SK-N-SH (cell line): ENCODE measurements around the gene XYLT2. TPM values are rescaled to one million over a fixed set of nuclear protein-coding genes. Genes with fewer than 3 reads are reported as not detected.
A peak's percentile ranks its signal among the peaks of the same experiment; 100 is the strongest.

ENCODE experiments used
- CTCF ChIA-PET: fragments of 300-600, 350-600 bp; formaldehyde crosslinking; extraction: SDS; loops from one replicate; lab custom pipeline; 2021; lab: Yijun Ruan, JAX
- POLR2A ChIA-PET: fragments of 350-600 bp; sonication (Branson Sonifier 250); formaldehyde crosslinking; extraction: SDS; loops from one replicate; lab custom pipeline; 2020; ENCODE audit warnings: antibody characterized with exemption, inconsistent platforms; lab: Yijun Ruan, JAX
- DNase-seq: peaks from one replicate; pipeline ENCODE4 v3.0.0; 2012
- H2AFZ ChIP-seq: fragments of 200-600 bp; sonication (generic); 2 replicates; pipeline ENCODE4 v1.8.1; 2016; ENCODE audit warnings: antibody characterized with exemption, mild to moderate bottlenecking, low read depth
- H3F3A ChIP-seq: fragments of 200-600 bp; sonication (generic); replicated peaks from 2 replicates; pipeline ENCODE3; 2016; ENCODE audit warnings: antibody characterized with exemption, mild to moderate bottlenecking; ENCODE audit not compliant: insufficient read depth
- H3K27ac ChIP-seq, 2 experiments: fragments of 200-500 bp in 1 of 2; fragments of 200-600 bp in 1 of 2; sonication (Bioruptor generic) in 1 of 2; sonication (generic), shearing (Covaris generic) in 1 of 2; 2 replicates each; pipeline versions ENCODE4 v1.5.1 to v1.6.1; 2014 to 2016; ENCODE audit warnings: low read depth in 2 of 2, inconsistent platforms in 1 of 2, low read length in 1 of 2, mild to moderate bottlenecking in 1 of 2, mixed read lengths in 1 of 2
- H3K27me3 ChIP-seq: fragments of 200-600 bp; sonication (generic), shearing (Covaris generic); 2 replicates; pipeline ENCODE4 v1.6.1; 2016; ENCODE audit warnings: mixed run types; ENCODE audit not compliant: insufficient read depth
- H3K36me3 ChIP-seq, 2 experiments: fragments of 200-500 bp in 1 of 2; fragments of 200-600 bp in 1 of 2; sonication (Bioruptor generic) in 1 of 2; sonication (generic) in 1 of 2; replicated peaks in 1 of 2; 2 replicates each; pipeline versions ENCODE3 to v1.5.1; 2014 to 2016; ENCODE audit warnings: low read length in 1 of 2, mild to moderate bottlenecking in 1 of 2; ENCODE audit not compliant: insufficient read depth in 2 of 2, control insufficient read depth in 1 of 2
- H3K4me1 ChIP-seq, 2 experiments: fragments of 200-500 bp in 1 of 2; fragments of 200-600 bp in 1 of 2; sonication (Bioruptor generic) in 1 of 2; sonication (generic), shearing (Covaris generic) in 1 of 2; 2 replicates each; pipeline versions ENCODE4 v1.5.1 to v1.6.1; 2014 to 2016; ENCODE audit warnings: low read depth in 1 of 2, low read length in 1 of 2, mixed run types in 1 of 2; ENCODE audit not compliant: insufficient read depth in 2 of 2, control insufficient read depth in 1 of 2
- H3K4me2 ChIP-seq: fragments of 200-600 bp; sonication (generic), shearing (Covaris generic); 2 replicates; pipeline ENCODE4 v1.6.1; 2017; ENCODE audit warnings: mixed run types
- H3K4me3 ChIP-seq, 2 experiments: fragments of 200-500 bp in 1 of 2; fragments of 200-600 bp in 1 of 2; sonication (Bioruptor generic) in 1 of 2; sonication (generic), shearing (Covaris generic) in 1 of 2; 2 replicates each; pipeline versions ENCODE4 v1.5.1 to v1.8.1; 2014 to 2016; ENCODE audit warnings: low read depth in 2 of 2, inconsistent platforms in 1 of 2, low read length in 1 of 2, mild to moderate bottlenecking in 1 of 2, mixed read lengths in 1 of 2, moderate library complexity in 1 of 2
- H3K79me2 ChIP-seq: fragments of 200-600 bp; sonication (generic); 2 replicates; pipeline ENCODE4 v1.8.1; 2017; ENCODE audit warnings: mild to moderate bottlenecking; ENCODE audit not compliant: insufficient read depth
- H3K9ac ChIP-seq: fragments of 200-600 bp; sonication (generic); 2 replicates; pipeline ENCODE4 v1.6.1; 2017; ENCODE audit warnings: mixed run types
- H3K9me2 ChIP-seq: fragments of 200-600 bp; sonication (generic); 2 replicates; pipeline ENCODE4 v1.6.1; 2017; ENCODE audit warnings: mixed run types
- H3K9me3 ChIP-seq: fragments of 200-600 bp; sonication (generic); 2 replicates; pipeline ENCODE4 v1.6.1; 2017; ENCODE audit warnings: mixed run types, mild to moderate bottlenecking, moderate library complexity
- H4K20me1 ChIP-seq: fragments of 200-600 bp; sonication (generic); 2 replicates; pipeline ENCODE4 v1.6.1; 2017; ENCODE audit warnings: mild to moderate bottlenecking, mixed run types; ENCODE audit not compliant: insufficient read depth
- CHD2 ChIP-seq: fragments of 150-350 bp; IDR thresholded peaks from 2 replicates; pipeline ENCODE4 v1.6.1; 2018; ENCODE audit warnings: low read length; ENCODE audit not compliant: partially characterized antibody
- CTCF ChIP-seq: fragments of 200-600 bp; sonication (generic); IDR thresholded peaks from 2 replicates; pipeline ENCODE4 v1.6.1; 2017; ENCODE audit warnings: antibody characterized with exemption, mild to moderate bottlenecking, moderate library complexity
- EP300 ChIP-seq, 2 experiments: IDR thresholded peaks; 2 replicates each; pipeline versions ENCODE4 v1.4.0 to v1.6.1; 2012; ENCODE audit warnings: borderline replicate concordance in 1 of 2, low read depth in 1 of 2, low read length in 1 of 2
- FOSL2 ChIP-seq: IDR thresholded peaks from 2 replicates; pipeline ENCODE4 v1.4.0; 2012; ENCODE audit warnings: low read depth, mild to moderate bottlenecking, moderate library complexity, borderline replicate concordance
- FOXM1 ChIP-seq: IDR thresholded peaks from 2 replicates; pipeline ENCODE4 v1.4.0; 2012; ENCODE audit warnings: low read depth, mild to moderate bottlenecking
- GABPA ChIP-seq: IDR thresholded peaks from 2 replicates; pipeline ENCODE4 v1.4.0; 2012; ENCODE audit warnings: low read depth, mild to moderate bottlenecking
- MAX ChIP-seq: IDR thresholded peaks from 2 replicates; pipeline ENCODE4 v1.4.0; 2012; ENCODE audit warnings: low read depth
- MXI1 ChIP-seq: IDR thresholded peaks from 2 replicates; pipeline ENCODE4 v1.6.1; 2012; ENCODE audit warnings: mild to moderate bottlenecking, low read depth, low read length, improper control_type of control experiment
- NFIC ChIP-seq: IDR thresholded peaks from 2 replicates; pipeline ENCODE4 v1.4.0; 2012; ENCODE audit warnings: borderline replicate concordance
- NRF1 ChIP-seq: IDR thresholded peaks from 2 replicates; pipeline ENCODE4 v1.6.1; 2012; ENCODE audit warnings: low read depth, mild to moderate bottlenecking, low read length
- RAD21 ChIP-seq: IDR thresholded peaks from 2 replicates; pipeline ENCODE4 v1.6.1; 2012; ENCODE audit warnings: mild to moderate bottlenecking, low read length
- RCOR1 ChIP-seq: fragments of 150-350 bp; IDR thresholded peaks from 2 replicates; pipeline ENCODE4 v1.6.1; 2017; ENCODE audit warnings: antibody characterized with exemption, low read length
- REST ChIP-seq: IDR thresholded peaks from 2 replicates; pipeline ENCODE4 v1.6.1; 2012; ENCODE audit warnings: mild to moderate bottlenecking, low read depth, low read length, moderate library complexity
- RFX5 ChIP-seq: IDR thresholded peaks from 2 replicates; pipeline ENCODE4 v1.6.1; 2012; ENCODE audit warnings: mild to moderate bottlenecking, improper control_type of control experiment, low read length
- TAF1 ChIP-seq: IDR thresholded peaks from 2 replicates; pipeline ENCODE4 v1.6.1; 2012; ENCODE audit warnings: low read depth, mild to moderate bottlenecking, low read length, moderate library complexity, borderline replicate concordance
- USF2 ChIP-seq: fragments of 150-350 bp; IDR thresholded peaks from 2 replicates; pipeline ENCODE4 v1.6.1; 2017; ENCODE audit warnings: antibody characterized with exemption, low read length, low read depth, borderline replicate concordance
- ZBTB33 ChIP-seq: IDR thresholded peaks from 2 replicates; pipeline ENCODE4 v1.4.0; 2012; ENCODE audit warnings: low read depth, borderline replicate concordance
- WGBS: methylation state at CpG from one replicate; pipeline ENCODE4 v1.1.6; 2017; ENCODE audit warnings: low lambda C conversion rate; 5-methylcytosine and 5-hydroxymethylcytosine counted together
- polyA plus RNA-seq, 3 experiments: library from polyadenylated mRNA; depleted of rRNA; stranded (reverse); fragments of >200 nt; gene quantifications; 2 replicates each; pipeline ENCODE4 v1.2.3, GENCODE V29; 2012

XYLT2 gene
- polyA plus RNA-seq, 1 of the 3 experiments (the other 2 are of a cell fraction) = 28.4 TPM

- no peak for TF ChIP-seq REST
- TF ChIP-seq, all 33 proteins: peak for 0
These were observed 16.7 kb downstream of the XYLT2 start (continued) for GRCh38 chr17:50362661-50363060.

GRCh38 chr17:50363217-50364060, 17.5 kb downstream of the XYLT2 start:
- Histone ChIP-seq H3K9me2 (no peaks in the 10 kb centered on the region), H3F3A (peaks cover 21% of the 10 kb centered on the region), H4K20me1 (no peaks in the 10 kb centered on the region), H3K4me1 (peaks cover 9 to 25% of the 10 kb centered on the region in 2 experiments; a peak in 2 of 4 replicates), H3K9me3 (no peaks in the 10 kb centered on the region), H3K9ac (no peak overlapping the region), H3K27ac (peak overlapping the region; percentile 18 to 24), H3K4me3 (no peak overlapping the region), H3K4me2 (no peak overlapping the region), H3K79me2 (no peaks in the 10 kb centered on the region), H2AFZ (no peak overlapping the region), H3K27me3 (no peaks in the 10 kb centered on the region), H3K36me3 (peaks cover 18 to 60% of the 10 kb centered on the region in 2 experiments)
- POLR2A ChIA-PET = interaction anchor here (0.8 to 3.2 kb wide), 5 partner anchors 8 to 22 kb away, joined by 3 to 18 read pairs (median 4); partner anchors contain the start of gene XYLT2
- DNase-seq = peak; percentile 82
- 76% methylated on average over 8 of the region's 8 CpGs for WGBS
- CTCF ChIA-PET = interaction anchor here (0.7 to 4.0 kb wide), 23 partner anchors 9 to 202 kb away, joined by 3 to 56 read pairs (median 7); partner anchors contain the start of genes ACSF2, CHAD, EME1 and LRRC59
- no peak for TF ChIP-seq RCOR1
- no peak for TF ChIP-seq FOXM1
- TF ChIP-seq CTCF = no peak
- no peak for TF ChIP-seq USF2
- TF ChIP-seq MXI1 = 0 out of 2 replicates have a peak, but pooled peaks have one; percentile 32
- TF ChIP-seq TAF1 = no peak
- no peak for TF ChIP-seq EP300 (IDR thresholded peaks at IDR 0.05; ENCODE audit: borderline replicate concordance in 1 of 2, low read depth in 1 of 2, low read length in 1 of 2)
- no peak for TF ChIP-seq RAD21
- TF ChIP-seq NFIC = no peak
- TF ChIP-seq NRF1 = no peak
- TF ChIP-seq CHD2 = no peak
- no peak for TF ChIP-seq FOSL2
- no peak for TF ChIP-seq MAX
- TF ChIP-seq GABPA = no peak
- peak; percentile 63; the same call in 1 of the 2 replicates for TF ChIP-seq RFX5
- TF ChIP-seq ZBTB33 = no peak
